H1 (cell line): ENCODE data around the gene MYOM3. TPM values are rescaled to one million over a fixed set of nuclear protein-coding genes. Genes with fewer than 3 reads are reported as not detected.

Experiments used
- CTCF ChIA-PET: fragments of 300-600 bp; sonication (Branson Sonifier 250); formaldehyde crosslinking; loops from one replicate; lab custom pipeline; 2021; ENCODE audit not compliant: partially characterized antibody; lab: Charles Lee
- POLR2A ChIA-PET: fragments of 300-600 bp; sonication (Branson Sonifier 250); formaldehyde crosslinking; loops from one replicate; lab custom pipeline; 2021; ENCODE audit warnings: inconsistent platforms; ENCODE audit not compliant: partially characterized antibody; lab: Charles Lee
- DNase-seq, 2 experiments: peaks; one replicate each; pipeline versions ENCODE4 v3.0.0 to v3.0.0-alpha.2; 2010 to 2022; ENCODE audit warnings: low spot score in 2 of 2, low read depth in 1 of 2, mixed read lengths in 1 of 2
- FAIRE-seq: peaks from 2 replicates; lab custom pipeline; 2011; peaks lifted over from hg19 to GRCh38; lab: Jason Lieb, UNC
- H2AFZ ChIP-seq: 2 replicates; pipeline ENCODE4 v1.8.1; 2012; ENCODE audit warnings: low read length, inconsistent platforms
- H2AK5ac ChIP-seq: 2 replicates; pipeline ENCODE4 v1.6.1; 2013; ENCODE audit warnings: low read depth, low read length
- H2BK120ac ChIP-seq: replicated peaks from 2 replicates; pipeline ENCODE3; 2013; ENCODE audit warnings: low read depth, low read length, inconsistent platforms
- H2BK12ac ChIP-seq: 2 replicates; pipeline ENCODE4 v1.6.1; 2013; ENCODE audit warnings: low read depth, low read length
- H2BK15ac ChIP-seq: 2 replicates; pipeline ENCODE4 v1.6.1; 2013; ENCODE audit warnings: low read length
- H2BK20ac ChIP-seq: 2 replicates; pipeline ENCODE4 v1.6.1; 2013; ENCODE audit warnings: low read length
- H2BK5ac ChIP-seq: 2 replicates; pipeline ENCODE4 v1.6.1; 2013; ENCODE audit warnings: low read depth, low read length
- H3K14ac ChIP-seq: 2 replicates; pipeline ENCODE4 v1.6.1; 2013; ENCODE audit warnings: inconsistent platforms; ENCODE audit not compliant: insufficient read length
- H3K18ac ChIP-seq: 2 replicates; pipeline ENCODE4 v1.6.1; 2013; ENCODE audit warnings: low read length; ENCODE audit errors: extremely low read depth
- H3K23ac ChIP-seq: 2 replicates; pipeline ENCODE4 v1.6.1; 2013; ENCODE audit warnings: inconsistent platforms; ENCODE audit not compliant: insufficient read length
- H3K23me2 ChIP-seq: 2 replicates; pipeline ENCODE4 v1.6.1; 2013; ENCODE audit warnings: low read depth, low read length
- H3K27ac ChIP-seq: 2 replicates; pipeline ENCODE4 v1.6.1; 2011; ENCODE audit warnings: low read depth, low read length, inconsistent platforms
- H3K27me3 ChIP-seq, 4 experiments: replicated peaks in 1 of 4; 1 replicate in 1 of 4; 2 replicates in 3 of 4; pipeline versions ENCODE4 v1.6.1 to v1.8.1; 2011 to 2013; ENCODE audit warnings: low read length in 3 of 4, mild to moderate bottlenecking in 3 of 4, inconsistent platforms in 2 of 4, mixed read lengths in 2 of 4, moderate library complexity in 1 of 4; ENCODE audit not compliant: control insufficient read depth in 3 of 4, insufficient read depth in 3 of 4; ENCODE audit errors: extremely low read depth in 1 of 4
- H3K36me3 ChIP-seq, 4 experiments: 2 replicates each; pipeline versions ENCODE4 v1.6.1 to v1.8.1; 2011 to 2013; ENCODE audit warnings: mild to moderate bottlenecking in 4 of 4, low read length in 3 of 4, moderate library complexity in 2 of 4, control low read depth in 1 of 4, inconsistent platforms in 1 of 4; ENCODE audit not compliant: insufficient read depth in 4 of 4, control insufficient read depth in 2 of 4
- H3K4ac ChIP-seq: replicated peaks from 2 replicates; pipeline ENCODE3; 2013; ENCODE audit warnings: low read length, low read depth, mixed read lengths, inconsistent platforms; ENCODE audit not compliant: insufficient read length
- H3K4me1 ChIP-seq, 4 experiments: replicated peaks in 1 of 4; 1 replicate in 1 of 4; 2 replicates in 3 of 4; pipeline versions ENCODE4 v1.6.1 to v1.8.1; 2011 to 2013; ENCODE audit warnings: low read length in 3 of 4, inconsistent platforms in 2 of 4, mixed read lengths in 1 of 4; ENCODE audit not compliant: insufficient read depth in 4 of 4, control insufficient read depth in 3 of 4
- H3K4me2 ChIP-seq, 2 experiments: 2 replicates each; pipeline versions ENCODE4 v1.6.1 to v1.8.1; 2011 to 2013; ENCODE audit warnings: low read depth in 2 of 2, low read length in 2 of 2, control low read depth in 1 of 2, inconsistent platforms in 1 of 2, mild to moderate bottlenecking in 1 of 2; ENCODE audit not compliant: insufficient read depth in 1 of 2
- H3K4me3 ChIP-seq, 4 experiments: fragments of 200-600, 300-600 bp in 1 of 4; sonication (generic), shearing (Covaris generic), sonication (Bioruptor Twin) in 1 of 4; 2 replicates each; pipeline versions ENCODE4 v1.5.1 to v1.8.1; 2011 to 2016; ENCODE audit warnings: low read length in 4 of 4, low read depth in 3 of 4, control low read depth in 2 of 4, inconsistent platforms in 2 of 4, mild to moderate bottlenecking in 2 of 4, mixed read lengths in 1 of 4, moderate library complexity in 1 of 4; ENCODE audit not compliant: insufficient read depth in 2 of 4; ENCODE audit errors: extremely low read depth in 1 of 4
- H3K56ac ChIP-seq: replicated peaks from 2 replicates; pipeline ENCODE3; 2013; ENCODE audit warnings: low read depth, mild to moderate bottlenecking, mixed read lengths, low read length, inconsistent platforms; ENCODE audit not compliant: insufficient read length
- H3K79me1 ChIP-seq: 2 replicates; pipeline ENCODE4 v1.6.1; 2013; ENCODE audit warnings: low read depth, low read length, control low read depth
- H3K79me2 ChIP-seq, 2 experiments: 2 replicates each; pipeline versions ENCODE4 v1.6.1 to v1.8.1; 2012 to 2013; ENCODE audit warnings: low read length in 2 of 2, mild to moderate bottlenecking in 2 of 2, inconsistent platforms in 1 of 2; ENCODE audit not compliant: insufficient read depth in 2 of 2, control insufficient read depth in 1 of 2
- H3K9ac ChIP-seq, 4 experiments: replicated peaks in 1 of 4; 1 replicate in 1 of 4; 2 replicates in 3 of 4; pipeline versions ENCODE4 v1.6.1 to v1.8.1; 2011 to 2013; ENCODE audit warnings: low read depth in 3 of 4, low read length in 3 of 4, control low read depth in 2 of 4, mild to moderate bottlenecking in 2 of 4, moderate library complexity in 2 of 4, inconsistent platforms in 1 of 4; ENCODE audit errors: extremely low read depth in 1 of 4
- H3K9me3 ChIP-seq, 2 experiments: 2 replicates each; pipeline versions ENCODE4 v1.6.1 to v1.8.1; 2012 to 2013; ENCODE audit warnings: mild to moderate bottlenecking in 2 of 2, moderate library complexity in 2 of 2, control low read depth in 1 of 2, inconsistent platforms in 1 of 2, low read depth in 1 of 2, low read length in 1 of 2, mixed read lengths in 1 of 2; ENCODE audit not compliant: insufficient read depth in 2 of 2
- H4K20me1 ChIP-seq, 2 experiments: replicated peaks in 1 of 2; 2 replicates each; pipeline versions ENCODE3 to v1.8.1; 2011 to 2013; ENCODE audit warnings: inconsistent platforms in 2 of 2, low read length in 2 of 2, mild to moderate bottlenecking in 1 of 2; ENCODE audit not compliant: insufficient read depth in 2 of 2, control insufficient read depth in 1 of 2
- H4K5ac ChIP-seq: 2 replicates; pipeline ENCODE4 v1.6.1; 2013; ENCODE audit warnings: low read length, low read depth, mixed read lengths, inconsistent platforms; ENCODE audit not compliant: insufficient read length
- H4K8ac ChIP-seq: 2 replicates; pipeline ENCODE4 v1.8.0; 2013; ENCODE audit warnings: mild to moderate bottlenecking, moderate library complexity, low read length, inconsistent platforms; ENCODE audit not compliant: insufficient read depth; ENCODE audit errors: extremely low read depth
- H4K91ac ChIP-seq: replicated peaks from 2 replicates; pipeline ENCODE3; 2013; ENCODE audit warnings: low read length, mixed read lengths, inconsistent platforms; ENCODE audit not compliant: insufficient read length
- EP300 ChIP-seq, 2 experiments: IDR thresholded peaks; 1 replicate in 1 of 2; 2 replicates in 1 of 2; pipeline ENCODE4 v1.6.1; 2011 to 2012; ENCODE audit warnings: low read depth in 2 of 2, low read length in 2 of 2, mild to moderate bottlenecking in 2 of 2, borderline replicate concordance in 1 of 2, inconsistent platforms in 1 of 2, moderate library complexity in 1 of 2
- SIN3A ChIP-seq, 2 experiments: IDR thresholded peaks in 1 of 2; conservative IDR thresholded peaks in 1 of 2; 2 replicates each; pipeline ENCODE4 v1.6.1; 2011 to 2012; ENCODE audit warnings: low read length in 2 of 2, improper control_type of control experiment in 1 of 2, low read depth in 1 of 2, mild to moderate bottlenecking in 1 of 2
- SIRT6 ChIP-seq: IDR thresholded peaks from one replicate; pipeline ENCODE4 v1.7.1; 2012; ENCODE audit warnings: low read length, inconsistent platforms
- WGBS, 2 experiments: shearing (Covaris generic) in 1 of 2; methylation state at CpG; one replicate each; pipeline versions ENCODE4 v1.1.6 to v1.1.7; 2013 to 2015; ENCODE audit warnings: low lambda C conversion rate in 2 of 2, mixed read lengths in 2 of 2, inconsistent platforms in 1 of 2, low coverage in 1 of 2, missing lambda C conversion rate in 1 of 2; ENCODE audit not compliant: insufficient replicate concordance in 2 of 2, insufficient coverage in 1 of 2, insufficient read length in 1 of 2; ENCODE audit errors: extremely low coverage in 1 of 2, missing lambda C conversion rate in 1 of 2; 5-methylcytosine and 5-hydroxymethylcytosine counted together
- polyA plus RNA-seq, 7 experiments: library from polyadenylated mRNA; depleted of rRNA in 3 of 7; stranded (reverse) in 5 of 7; unstranded in 2 of 7; fragments of >200 nt in 5 of 7; fragments of 200-250 nt in 2 of 7; gene quantifications; 1 replicate in 5 of 7; 2 replicates in 1 of 7; 4 replicates in 1 of 7; pipeline versions ENCODE4 v1.2.1 to v1.2.3, GENCODE V29; 2011 to 2013; ENCODE audit warnings: missing spikeins in 2 of 7, mixed read lengths in 2 of 7
- total RNA-seq: library from RNA; stranded (reverse); fragmentation: NEBNext Ultra II Directional; extraction: Animal tissue kit (Norgen Biotek cat#: 25700); gene quantifications from 2 replicates; pipeline ENCODE4 v1.2.1, GENCODE V29; 2021

Gene MYOM3
- total and polyA plus RNA-seq, 2 of the 8 experiments (the other 6 are each of a cell fraction or from before 2014, with no cell fraction given), result 0.08 to 0.09 TPM

DNA sequence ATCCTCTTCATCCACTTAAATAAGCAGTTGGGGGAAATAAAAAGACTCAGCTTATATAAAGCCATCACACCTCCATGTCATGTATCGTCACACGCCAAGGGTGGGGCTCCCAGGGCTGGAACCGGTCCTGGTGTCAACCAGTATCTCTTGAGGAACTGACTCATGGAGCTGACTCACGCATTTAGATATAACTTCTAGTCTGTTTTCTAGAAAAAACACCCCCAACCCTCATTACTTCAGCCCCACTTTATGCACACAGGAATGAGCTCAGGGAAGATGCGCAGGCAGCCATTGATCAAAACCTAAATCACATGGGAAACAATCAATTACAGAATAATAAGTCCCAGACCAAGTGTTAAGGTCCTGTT lies 37.9 kb upstream of the MYOM3 start:
- peaks cover 0 to 6% of the 10 kb centered on the region in 2 experiments; a peak in 1 of 4 replicates for H3K79me2 ChIP-seq
- H3K36me3 ChIP-seq, result no peaks in the 10 kb centered on the region
- H4K20me1 ChIP-seq, result no peaks in the 10 kb centered on the region
- no peak overlapping the region for H3K18ac ChIP-seq
- H2BK20ac ChIP-seq, result no peak overlapping the region
- 0 out of 7 replicates have a peak overlapping the region, but pooled peaks of 1 of the 4 experiments have one; percentile 9 for H3K9ac ChIP-seq
- no peak overlapping the region for H4K5ac ChIP-seq
- peak overlapping the region in 1 of 4 experiments; percentile 58; a peak in 4 of 8 replicates for H3K4me3 ChIP-seq
- no peak overlapping the region for H3K23ac ChIP-seq
- peak overlapping the region; percentile 34 to 75 for H3K4me2 ChIP-seq
- DNase-seq, result no peak
- POLR2A ChIA-PET, result interaction anchor here (0.7 to 7.2 kb wide), 32 partner anchors 9 to 538 kb away, joined by 3 to 82 read pairs (median 4); partner anchors contain the start of genes IFNLR1, MYOM3, SRSF10 and STPG1
- CTCF ChIA-PET, result interaction anchor here (0.8 to 4.0 kb wide), 41 partner anchors 8 to 406 kb away, joined by 3 to 24 read pairs (median 6); partner anchors contain the start of genes IFNLR1, MYOM3 and NCMAP
- no peaks in the 10 kb centered on the region for H3K79me1 ChIP-seq
- no peak for FAIRE-seq
- no peaks in the 10 kb centered on the region for H3K23me2 ChIP-seq
- peak overlapping the region; percentile 88 for H4K8ac ChIP-seq
- H3K27ac ChIP-seq, result peak overlapping the region; percentile 13; the same call in 1 of the 2 replicates
- no peaks in the 10 kb centered on the region for H3K27me3 ChIP-seq
- no peak overlapping the region for H3K14ac ChIP-seq
- H2BK12ac ChIP-seq, result peak overlapping the region; percentile 56
- peak overlapping the region; percentile 1; the same call in 1 of the 2 replicates for H2AFZ ChIP-seq
- peak overlapping the region; percentile 29; the same call in 1 of the 2 replicates for H2AK5ac ChIP-seq
- peak overlapping the region; percentile 46 for H4K91ac ChIP-seq
- TF ChIP-seq SIRT6, result no peak
- no peak for TF ChIP-seq SIN3A (conservative IDR thresholded peaks at IDR 0.05 in 1 of 2, IDR thresholded peaks at IDR 0.05 in 1 of 2; ENCODE audit: low read depth in 1 of 2, low read length in 2 of 2)
- TF ChIP-seq EP300 (IDR thresholded peaks at IDR 0.05; ENCODE audit: borderline replicate concordance in 1 of 2, low read depth in 2 of 2, low read length in 2 of 2), result no peak
- TF ChIP-seq, all 59 proteins: peak for 0
- H2BK15ac ChIP-seq, result 0 out of 2 replicates have a peak overlapping the region, but pooled peaks have one; percentile 46
- peaks cover 3 to 20% (median 14%) of the 10 kb centered on the region in 4 experiments for H3K4me1 ChIP-seq
- no peak overlapping the region for H3K4ac ChIP-seq
- 95% methylated on average over 5 of the region's 5 CpGs; no CpG with 5 or more reads in 1 of the 2 experiments for WGBS, 2 experiments
- H2BK5ac ChIP-seq, result 0 out of 2 replicates have a peak overlapping the region, but pooled peaks have one; percentile 69
- no peak overlapping the region for H3K56ac ChIP-seq
- no peaks in the 10 kb centered on the region for H3K9me3 ChIP-seq
- H2BK120ac ChIP-seq, result no peak overlapping the region
